ENCODE results near the gene COL6A2. TPM values are rescaled to one million over a fixed set of nuclear protein-coding genes. Genes with fewer than 3 reads are reported as not detected.

The COL6A2 gene
- total RNA-seq, 1 donor from 2014 or later, result 933 TPM

- no peak for DNase-seq (ENCODE audit: low spot score in 2 of 2, unreplicated experiment in 2 of 2)
- H3K36me3 Mint-ChIP-seq, result no peaks in the 10 kb centered on the region
- H3K4me1 Mint-ChIP-seq, result peaks cover 7% of the 10 kb centered on the region
- no peak overlapping the region for H3K27ac Mint-ChIP-seq
- no peaks in the 10 kb centered on the region for H3K9me3 Mint-ChIP-seq
- no peak for TF ChIP-seq CTCF (IDR thresholded peaks at IDR 0.05; ENCODE audit: unreplicated experiment)
- H3K4me3 Mint-ChIP-seq, result no peak overlapping the region
- no peaks in the 10 kb centered on the region for H3K27me3 Mint-ChIP-seq (ENCODE audit: low read depth)
Measured at GRCh38 chr21:46157396-46157986, 59.6 kb downstream of the COL6A2 start.

DNA sequence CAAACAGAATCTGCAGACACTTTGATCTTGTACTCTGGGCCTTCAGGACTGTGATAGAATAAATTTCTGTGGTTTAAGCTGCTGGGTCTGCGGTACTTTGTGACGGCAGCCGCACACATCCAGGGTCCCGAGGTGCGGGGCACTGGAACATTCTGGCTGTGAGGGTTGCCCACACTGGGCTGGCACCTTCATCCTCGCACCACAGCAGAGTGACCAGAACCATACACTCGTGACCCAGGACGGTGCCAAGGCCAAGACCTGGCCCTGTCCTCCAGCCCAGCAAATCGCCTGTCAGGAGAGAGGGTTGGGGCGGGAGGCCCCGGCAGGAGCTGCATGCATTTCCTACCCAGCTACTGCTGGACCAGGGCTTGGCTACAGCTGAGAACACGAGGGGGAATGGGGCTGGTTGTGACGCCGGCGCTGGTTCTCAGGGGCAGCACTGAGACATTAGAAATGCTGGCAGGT is 60.1 kb downstream of the COL6A2 start:
- H3K9me3 Mint-ChIP-seq, result no peaks in the 10 kb centered on the region
- no peak for DNase-seq (ENCODE audit: low spot score in 2 of 2, unreplicated experiment in 2 of 2)
- H3K36me3 Mint-ChIP-seq, result peaks cover 3% of the 10 kb centered on the region
- peaks cover 5% of the 10 kb centered on the region for H3K4me1 Mint-ChIP-seq
- TF ChIP-seq CTCF (IDR thresholded peaks at IDR 0.05; ENCODE audit: unreplicated experiment), result no peak
- H3K4me3 Mint-ChIP-seq, result no peak overlapping the region
- H3K27ac Mint-ChIP-seq, result no peak overlapping the region
- no peaks in the 10 kb centered on the region for H3K27me3 Mint-ChIP-seq (ENCODE audit: low read depth)

- no peaks in the 10 kb centered on the region for H3K9me3 Mint-ChIP-seq
- H3K27ac Mint-ChIP-seq, result no peak overlapping the region
- H3K4me3 Mint-ChIP-seq, result no peak overlapping the region
- no peaks in the 10 kb centered on the region for H3K4me1 Mint-ChIP-seq
- DNase-seq (ENCODE audit: low spot score in 2 of 2, unreplicated experiment in 2 of 2), result no peak
- TF ChIP-seq CTCF (IDR thresholded peaks at IDR 0.05; ENCODE audit: unreplicated experiment), result no peak
- H3K36me3 Mint-ChIP-seq, result peaks cover 9% of the 10 kb centered on the region
- H3K27me3 Mint-ChIP-seq (ENCODE audit: low read depth), result no peaks in the 10 kb centered on the region
Measured at GRCh38 chr21:46158666-46159300, 60.9 kb downstream of the COL6A2 start.

DNA sequence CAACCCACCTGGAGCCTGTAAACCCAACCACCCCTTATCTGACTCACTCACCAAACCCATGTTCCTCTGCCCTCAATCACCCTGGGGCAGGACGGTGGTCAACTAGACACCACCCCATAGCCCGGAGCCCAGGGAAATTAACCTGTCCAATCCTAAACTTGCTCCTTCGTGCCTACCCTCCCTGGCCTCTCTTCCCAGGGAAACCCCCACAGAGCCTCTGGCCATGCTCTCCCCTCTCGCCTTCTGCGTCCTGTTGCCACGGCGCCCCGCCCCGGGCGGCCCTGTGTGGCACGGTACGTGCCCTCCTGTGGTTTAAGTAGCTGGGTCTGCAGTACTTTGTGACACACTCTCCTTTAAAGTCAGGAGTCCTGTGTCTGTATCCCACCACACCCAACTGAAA is 61.5 kb downstream of the COL6A2 start:
- no peaks in the 10 kb centered on the region for H3K9me3 Mint-ChIP-seq
- H3K4me1 Mint-ChIP-seq, result no peaks in the 10 kb centered on the region
- H3K36me3 Mint-ChIP-seq, result peaks cover 10% of the 10 kb centered on the region
- no peak overlapping the region for H3K4me3 Mint-ChIP-seq
- H3K27me3 Mint-ChIP-seq (ENCODE audit: low read depth), result no peaks in the 10 kb centered on the region
- no peak overlapping the region for H3K27ac Mint-ChIP-seq
- no peak for DNase-seq (ENCODE audit: low spot score in 2 of 2, unreplicated experiment in 2 of 2)
- no peak for TF ChIP-seq CTCF (IDR thresholded peaks at IDR 0.05; ENCODE audit: unreplicated experiment)

DNA sequence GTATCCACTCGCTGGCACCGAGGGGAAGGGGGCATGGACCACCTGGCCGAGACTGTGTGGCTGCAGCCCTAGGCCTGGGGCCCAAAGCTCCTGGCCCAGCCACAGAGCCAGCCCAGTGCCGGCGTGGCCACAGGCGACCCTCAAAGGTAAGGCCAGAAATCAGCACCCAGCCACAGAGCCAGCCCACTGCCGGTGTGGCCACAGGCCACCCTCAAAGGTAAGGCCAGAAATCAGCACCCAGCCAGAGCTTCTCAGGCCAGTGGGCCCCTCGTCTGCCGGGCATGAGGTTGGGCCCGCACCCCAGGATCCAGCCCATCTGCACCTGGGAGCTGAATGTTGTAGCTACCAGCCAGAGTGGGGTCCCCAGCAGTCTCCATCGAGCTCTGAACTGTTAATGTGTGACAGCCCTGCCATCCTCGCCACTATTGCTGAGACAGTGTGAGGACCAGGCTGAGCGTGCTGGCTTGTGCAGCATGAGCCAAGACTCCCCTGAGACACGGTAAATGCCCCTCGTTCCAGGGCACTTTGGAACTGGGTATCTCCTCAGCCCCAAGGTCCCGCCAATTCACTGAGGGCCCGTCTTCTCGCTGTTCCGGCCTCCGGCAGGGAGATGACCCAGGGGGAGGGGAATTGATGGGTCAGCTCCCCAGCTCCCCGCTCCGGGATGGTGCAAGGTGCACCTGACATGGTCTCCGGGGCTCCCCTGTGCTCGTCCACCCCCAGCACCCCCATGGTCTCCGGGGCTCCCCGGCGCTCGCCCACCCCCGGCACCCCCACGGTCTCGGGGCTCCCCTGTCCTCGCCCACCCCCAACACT is 62.1 kb downstream of the COL6A2 start:
- Mint-ChIP-seq H3K9me3 (no peaks in the 10 kb centered on the region), H3K4me1 (no peaks in the 10 kb centered on the region), H3K36me3 (peaks cover 10% of the 10 kb centered on the region), H3K4me3 (no peak overlapping the region), H3K27ac (no peak overlapping the region), H3K27me3 (ENCODE audit: low read depth) (no peaks in the 10 kb centered on the region)
- no peak for TF ChIP-seq CTCF (IDR thresholded peaks at IDR 0.05; ENCODE audit: unreplicated experiment)
- no peak for DNase-seq (ENCODE audit: low spot score in 2 of 2, unreplicated experiment in 2 of 2)

Measured in mesothelial cell of epicardium (in vitro differentiated cells).